Lower lobe of right lung (tissue), 2 donors: ENCODE data around the gene SLC9A1. TPM values are rescaled to one million over a fixed set of nuclear protein-coding genes. Genes with fewer than 3 reads are reported as not detected.

Experiments used
- ATAC-seq, 2 donors: fragments of 200-7000 bp; cut with Tn5 transposase; one replicate each; pipeline ENCODE4 v1.9.1; 2020 to 2022; ENCODE audit warnings: mild to moderate bottlenecking in 2 of 2, moderate library complexity in 2 of 2
- DNase-seq: peaks from one replicate; pipeline ENCODE4 v3.0.0-alpha.2; 2020
- H3K27ac ChIP-seq: fragments of 200-600 bp; one replicate; pipeline ENCODE4 v1.8.0; 2022
- H3K27me3 ChIP-seq: fragments of 200-600 bp; one replicate; pipeline ENCODE4 v1.8.0; 2022; ENCODE audit warnings: low read depth
- H3K36me3 ChIP-seq: fragments of 200-600 bp; one replicate; pipeline ENCODE4 v1.8.0; 2022; ENCODE audit warnings: mild to moderate bottlenecking
- H3K4me1 ChIP-seq: fragments of 200-600 bp; one replicate; pipeline ENCODE4 v1.8.0; 2022
- H3K4me3 ChIP-seq: fragments of 200-600 bp; one replicate; pipeline ENCODE4 v1.8.0; 2022; ENCODE audit warnings: mild to moderate bottlenecking
- H3K9me3 ChIP-seq: fragments of 200-600 bp; one replicate; pipeline ENCODE4 v1.8.0; 2022
- CTCF ChIP-seq: fragments of 200-600 bp; IDR thresholded peaks from one replicate; pipeline ENCODE4 v1.8.0; 2022; ENCODE audit warnings: antibody characterized with exemption, mild to moderate bottlenecking
- intact Hi-C: fragments of 100-400 bp; cut with DNase I; formaldehyde crosslinking; loops from one replicate; pipeline ENCODE4 v1.11.0; 2022
- total RNA-seq: library from RNA; stranded (reverse); fragmentation: NEBNext Ultra II Directional; extraction: Animal tissue kit (Norgen Biotek cat#: 25700); gene quantifications from one replicate; pipeline ENCODE4 v1.2.1, GENCODE V29; 2021
- donor health status: DM: no; HTN: yes; CAD: no; lungs with severe emphysema.

The SLC9A1 gene
- total RNA-seq, 1 donor from 2014 or later = 57.7 TPM

- Histone ChIP-seq H3K4me3 (no peak overlapping the region), H3K36me3 (no peaks in the 10 kb centered on the region), H3K4me1 (no peaks in the 10 kb centered on the region), H3K27ac (no peak overlapping the region), H3K27me3 (no peaks in the 10 kb centered on the region), H3K9me3 (peaks cover 5% of the 10 kb centered on the region)
- ATAC-seq = peak in 1 of 2 donors; percentile 32
- no peak for DNase-seq
- intact Hi-C loops = no loop called here
- no peak for TF ChIP-seq CTCF
Observed at GRCh38 chr1:27086628-27087027, 68.3 kb downstream of the SLC9A1 start.

GRCh38 chr1:27086026-27086425 is 68.9 kb downstream of the SLC9A1 start:
- no peak for TF ChIP-seq CTCF
- Histone ChIP-seq H3K4me1 (no peaks in the 10 kb centered on the region), H3K4me3 (no peak overlapping the region), H3K27ac (no peak overlapping the region), H3K36me3 (no peaks in the 10 kb centered on the region), H3K9me3 (peaks cover 5% of the 10 kb centered on the region), H3K27me3 (no peaks in the 10 kb centered on the region)
- intact Hi-C loops = no loop called here
- no peak for ATAC-seq
- no peak for DNase-seq

- no peak for ATAC-seq
- intact Hi-C loops = no loop called here
Observed at GRCh38 chr1:27084107-27084506, 70.8 kb downstream of the SLC9A1 start.

GRCh38 chr1:27077968-27078367 is 77.0 kb downstream of the SLC9A1 start:
- TF ChIP-seq CTCF = no peak
- Histone ChIP-seq H3K9me3 (no peaks in the 10 kb centered on the region), H3K27me3 (no peaks in the 10 kb centered on the region), H3K4me3 (no peak overlapping the region), H3K36me3 (no peaks in the 10 kb centered on the region), H3K27ac (no peak overlapping the region), H3K4me1 (no peaks in the 10 kb centered on the region)
- no peak for DNase-seq
- intact Hi-C loops = no loop called here
- no peak for ATAC-seq

More at GRCh38 chr1:27084107-27084506, 70.8 kb downstream of the SLC9A1 start:
- H3K27me3 ChIP-seq = no peaks in the 10 kb centered on the region
- peaks cover 5% of the 10 kb centered on the region for H3K9me3 ChIP-seq
- H3K36me3 ChIP-seq = no peaks in the 10 kb centered on the region
- no peak for DNase-seq
- H3K4me3 ChIP-seq = no peak overlapping the region
- no peak for TF ChIP-seq CTCF
- H3K4me1 ChIP-seq = no peaks in the 10 kb centered on the region
- no peak overlapping the region for H3K27ac ChIP-seq

- no peaks in the 10 kb centered on the region for H3K9me3 ChIP-seq
- H3K4me3 ChIP-seq = no peak overlapping the region
- intact Hi-C loops = no loop called here
- DNase-seq = no peak
- ATAC-seq = no peak
- H3K4me1 ChIP-seq = no peaks in the 10 kb centered on the region
- TF ChIP-seq CTCF = no peak
- H3K27me3 ChIP-seq = no peaks in the 10 kb centered on the region
- H3K36me3 ChIP-seq = no peaks in the 10 kb centered on the region
- H3K27ac ChIP-seq = no peak overlapping the region
Observed at GRCh38 chr1:27076803-27077202, 78.1 kb downstream of the SLC9A1 start.
